Activated naive CD4-positive, alpha-beta T cell treated with anti-CD3 and anti-CD28 coated beads, Interleukin-2, amount 50 U/mL, for 16 hours (primary cell): ENCODE data around the gene ABCC8.

Source experiments
- DNase-seq: peaks from one replicate; pipeline ENCODE4 v3.0.0-alpha.2; 2020

The ABCC8 gene

GRCh38 chr11:17343257-17343656 lies 133.4 kb downstream of the ABCC8 start:
- DNase-seq = no peak
